Right cardiac atrium (tissue), 5 donors: ENCODE results near the gene AEBP2. TPM values are rescaled to one million over a fixed set of nuclear protein-coding genes. Genes with fewer than 3 reads are reported as not detected.
"Not testable (repeated sequence)": the region's sequence is repeated elsewhere in the genome, so short reads cannot be mapped to it uniquely, and the experiment has no call there.

Source experiments
- ATAC-seq, 2 donors: fragments of 200-7000 bp; cut with Tn5 transposase; one replicate each; pipeline versions ENCODE4 v1.8.0 to v1.9.1; 2020; ENCODE audit warnings: moderate library complexity in 2 of 2, mild to moderate bottlenecking in 1 of 2
- DNase-seq, 3 donors: peaks; one replicate each; pipeline ENCODE4 v3.0.0-alpha.2; 2020
- H3K27ac ChIP-seq: one replicate; pipeline ENCODE4 v1.5.1; 2013; ENCODE audit warnings: mild to moderate bottlenecking, low read length, control low read depth, moderate library complexity
- H3K27me3 ChIP-seq: one replicate; pipeline ENCODE4 v1.6.1; 2013; ENCODE audit not compliant: control insufficient read depth, insufficient read depth
- H3K4me1 ChIP-seq: one replicate; pipeline ENCODE4 v1.6.1; 2013; ENCODE audit warnings: low read length; ENCODE audit not compliant: control insufficient read depth, insufficient read depth
- H3K4me3 ChIP-seq: one replicate; pipeline ENCODE4 v1.5.1; 2013; ENCODE audit warnings: low read length, control low read depth
- H3K9me3 ChIP-seq: one replicate; pipeline ENCODE4 v1.6.1; 2013; ENCODE audit warnings: low read length; ENCODE audit not compliant: control insufficient read depth
- WGBS: extraction: QIAGEN DNeasy Blood & Tissue Kit; methylation state at CpG from one replicate; pipeline ENCODE4 v1.1.7; 2013; 5-methylcytosine and 5-hydroxymethylcytosine counted together
- intact Hi-C, 4 donors: fragments of 100-400 bp; cut with DNase I; formaldehyde crosslinking; loops; one replicate each; pipeline versions ENCODE4 v1.11.0 to v1.14.0; 2022 to 2023
- polyA plus RNA-seq: library from polyadenylated mRNA; stranded (reverse); fragments of 200-250 nt; gene quantifications from one replicate; pipeline ENCODE4 v1.2.3, GENCODE V29; 2013
- total RNA-seq, 4 donors: library from RNA; stranded (reverse); fragmentation: NEBNext Ultra II Directional; extraction: Animal tissue kit (Norgen Biotek cat#: 25700); gene quantifications; one replicate each; pipeline ENCODE4 v1.2.1, GENCODE V29; 2021
- donor health status: healthy with polysubstance abuse.
- donor health status: DM: no; HTN: yes; CAD: no.
- donor health status: DM: no; HTN: no; CAD: no.
- donor health status: DM: no; HTN: yes; CAD: no; lungs with severe emphysema.
- donor health status: DM: yes; HTN: yes; CAD: no.

AEBP2 gene
- total and polyA plus RNA-seq, 5 donors, result 11.9 to 35.3 (median 34.0) TPM

GRCh38 chr12:19539836-19540235, 100.5 kb downstream of the AEBP2 start:
- intact Hi-C loops, result no loop called here
- Histone ChIP-seq H3K27ac (no peak overlapping the region), H3K4me3 (no peak overlapping the region), H3K9me3 (no peaks in the 10 kb centered on the region), H3K27me3 (no peaks in the 10 kb centered on the region), H3K4me1 (no peaks in the 10 kb centered on the region)
- no peak for DNase-seq
- ATAC-seq, result no peak
- 91% methylated on average over 1 of the region's 1 CpG for WGBS

GRCh38 chr12:19542606-19543005, 103.3 kb downstream of the AEBP2 start:
- 46% methylated on average over 4 of the region's 4 CpGs for WGBS
- H3K27ac ChIP-seq, result no peak overlapping the region
- DNase-seq (no peak), ATAC-seq (no peak)
- peaks cover 8% of the 10 kb centered on the region for H3K4me1 ChIP-seq
- intact Hi-C loops, result no loop called here
- H3K4me3 ChIP-seq, result no peak overlapping the region
- H3K27me3 ChIP-seq, result no peaks in the 10 kb centered on the region
- H3K9me3 ChIP-seq, result no peaks in the 10 kb centered on the region

- Histone ChIP-seq H3K4me3 (no peak overlapping the region), H3K4me1 (peaks cover 8% of the 10 kb centered on the region), H3K27ac (no peak overlapping the region), H3K9me3 (no peaks in the 10 kb centered on the region), H3K27me3 (no peaks in the 10 kb centered on the region)
- ATAC-seq (no peak), DNase-seq (no peak)
- intact Hi-C loops, result no loop called here
These were observed 105.1 kb downstream of the AEBP2 start for GRCh38 chr12:19544353-19544752.

- no peak for ATAC-seq
- intact Hi-C loops, result no loop called here
- Histone ChIP-seq H3K27ac (no peak overlapping the region), H3K4me3 (no peak overlapping the region), H3K4me1 (peaks cover 8% of the 10 kb centered on the region), H3K9me3 (no peaks in the 10 kb centered on the region), H3K27me3 (no peaks in the 10 kb centered on the region)
- 88% methylated on average over 4 of the region's 4 CpGs for WGBS
- DNase-seq, result no peak
These were observed 106.0 kb downstream of the AEBP2 start for GRCh38 chr12:19545301-19545700.

GRCh38 chr12:19546027-19546426, 106.7 kb downstream of the AEBP2 start:
- ATAC-seq (peak; percentile 59 to 70), DNase-seq (no peak)
- no peak overlapping the region for H3K4me3 ChIP-seq
- WGBS, result 33% methylated on average over 4 of the region's 4 CpGs
- H3K27ac ChIP-seq, result peak overlapping the region; percentile 62
- no peaks in the 10 kb centered on the region for H3K27me3 ChIP-seq
- no peaks in the 10 kb centered on the region for H3K9me3 ChIP-seq
- peaks cover 8% of the 10 kb centered on the region for H3K4me1 ChIP-seq
- intact Hi-C loops, result no loop called here

GRCh38 chr12:19546611-19547162, 107.4 kb downstream of the AEBP2 start:
- Histone ChIP-seq H3K27ac (peak overlapping the region; percentile 75), H3K9me3 (no peaks in the 10 kb centered on the region), H3K27me3 (no peaks in the 10 kb centered on the region), H3K4me3 (no peak overlapping the region), H3K4me1 (peaks cover 8% of the 10 kb centered on the region)
- peak; percentile 25 to 32 for ATAC-seq
- intact Hi-C loops, result no loop called here
- 8% methylated on average over 7 of the region's 7 CpGs for WGBS
- no peak for DNase-seq

GRCh38 chr12:19547271-19547671, 108.0 kb downstream of the AEBP2 start:
- DNase-seq, result no peak
- Histone ChIP-seq H3K9me3 (no peaks in the 10 kb centered on the region), H3K4me1 (peaks cover 8% of the 10 kb centered on the region), H3K27me3 (no peaks in the 10 kb centered on the region), H3K4me3 (no peak overlapping the region), H3K27ac (peak overlapping the region; percentile 27)
- intact Hi-C loops, result no loop called here
- ATAC-seq, result peak; percentile 40 to 65

GRCh38 chr12:19548834-19549233, 109.5 kb downstream of the AEBP2 start:
- no peaks in the 10 kb centered on the region for H3K27me3 ChIP-seq

GRCh38 chr12:19550626-19551025, 111.3 kb downstream of the AEBP2 start:
- H3K27me3 ChIP-seq, result no peaks in the 10 kb centered on the region
- no peak for ATAC-seq
- WGBS, result 76% methylated on average over 4 of the region's 4 CpGs
- H3K4me3 ChIP-seq, result no peak overlapping the region
- no peaks in the 10 kb centered on the region for H3K9me3 ChIP-seq
- intact Hi-C loops, result no loop called here
- H3K27ac ChIP-seq, result no peak overlapping the region
- no peak for DNase-seq
- H3K4me1 ChIP-seq, result peaks cover 10% of the 10 kb centered on the region

More at GRCh38 chr12:19548834-19549233, 109.5 kb downstream of the AEBP2 start:
- Histone ChIP-seq H3K4me3 (no peak overlapping the region), H3K4me1 (peaks cover 10% of the 10 kb centered on the region), H3K27ac (no peak overlapping the region), H3K9me3 (no peaks in the 10 kb centered on the region)
- 74% methylated on average over 4 of the region's 4 CpGs for WGBS
- ATAC-seq (no peak), DNase-seq (no peak)
- intact Hi-C loops, result no loop called here

GRCh38 chr12:19552441-19553097, 113.3 kb downstream of the AEBP2 start:
- WGBS, result 85% methylated on average over 13 of the region's 13 CpGs
- H3K9me3 ChIP-seq, ATAC-seq, H3K4me3 ChIP-seq, DNase-seq, H3K27ac ChIP-seq, intact Hi-C loops, H3K4me1 ChIP-seq, H3K27me3 ChIP-seq: not testable (repeated sequence)

- intact Hi-C loops, result no loop called here
- Histone ChIP-seq H3K4me1 (peaks cover 2% of the 10 kb centered on the region), H3K27me3 (no peaks in the 10 kb centered on the region), H3K9me3 (no peaks in the 10 kb centered on the region), H3K4me3 (no peak overlapping the region), H3K27ac (no peak overlapping the region)
- 48% methylated on average over 2 of the region's 2 CpGs for WGBS
- DNase-seq, result no peak
- ATAC-seq, result no peak
These were observed 113.9 kb downstream of the AEBP2 start for GRCh38 chr12:19553175-19553574.
